GM12878 (cell line): Measurements from ENCODE around the gene HOXD12. TPM values are rescaled to one million over a fixed set of nuclear protein-coding genes. Genes with fewer than 3 reads are reported as not detected.

Experiments
- ATAC-seq: fragments of 200-7000 bp; cut with Tn5 transposase; 3 replicates; pipeline ENCODE4 v1.9.1; 2020; ENCODE audit warnings: mild to moderate bottlenecking, moderate library complexity
- BruUV-seq: library from RNA; stranded (reverse); fragments of 400-500 nt; replicated peaks from 2 replicates; lab custom pipeline; 2021; lab: Mats Ljungman, UMichigan
- CTCF ChIA-PET: fragments of 300-600 bp; sonication (Branson Sonifier 250); formaldehyde crosslinking; extraction: SDS; loops from one replicate; lab custom pipeline; 2021; ENCODE audit warnings: inconsistent platforms; lab: Yijun Ruan, JAX
- POLR2A ChIA-PET: fragments of 350-600 bp; formaldehyde crosslinking; extraction: SDS; loops from one replicate; lab custom pipeline; 2021; ENCODE audit warnings: inconsistent platforms; lab: Charles Lee
- RAD21 ChIA-PET: fragments of 300-600 bp; sonication (Branson Sonifier 250); formaldehyde crosslinking; loops from one replicate; lab custom pipeline; 2023; ENCODE audit warnings: antibody characterized with exemption; ENCODE audit not compliant: unreplicated experiment; lab: Charles Lee
- SMC1A ChIA-PET: fragments of 300-600 bp; sonication (Branson Sonifier 250); formaldehyde crosslinking; loops from one replicate; lab custom pipeline; 2023; ENCODE audit not compliant: unreplicated experiment, uncharacterized antibody; lab: Charles Lee
- DNase-seq: peaks from one replicate; pipeline ENCODE4 v3.0.0-alpha.2; 2011; ENCODE audit warnings: low read depth, low spot score
- FAIRE-seq: peaks from 3 replicates; lab custom pipeline; 2011; peaks lifted over from hg19 to GRCh38; lab: Jason Lieb, UNC
- H2AFZ ChIP-seq: 2 replicates; pipeline ENCODE4 v1.6.0; 2011; ENCODE audit warnings: low read depth, low read length, control low read depth; ENCODE audit not compliant: control insufficient read depth
- H3K27ac ChIP-seq: 2 replicates; pipeline ENCODE4 v1.5.1; 2011; ENCODE audit warnings: control low read depth; ENCODE audit not compliant: control insufficient read depth, insufficient read depth
- H3K27me3 ChIP-seq, 2 experiments: replicated peaks in 1 of 2; 2 replicates each; pipeline versions ENCODE4 v1.6.0 to v1.6.1; 2011; ENCODE audit warnings: low read length in 1 of 2; ENCODE audit not compliant: control insufficient read depth in 2 of 2, insufficient read depth in 2 of 2
- H3K36me3 ChIP-seq, 2 experiments: 2 replicates each; pipeline ENCODE4 v1.5.1; 2011; ENCODE audit warnings: low read length in 1 of 2; ENCODE audit not compliant: control insufficient read depth in 2 of 2, insufficient read depth in 2 of 2
- H3K4me1 ChIP-seq: 2 replicates; pipeline ENCODE4 v1.6.1; 2011; ENCODE audit warnings: mild to moderate bottlenecking, low read length, moderate library complexity, mixed read lengths; ENCODE audit not compliant: control insufficient read depth, insufficient read depth
- H3K4me2 ChIP-seq: 2 replicates; pipeline ENCODE4 v1.6.0; 2011; ENCODE audit warnings: control low read depth; ENCODE audit not compliant: control insufficient read depth, insufficient read depth
- H3K4me3 ChIP-seq: fragments of 200-600 bp; sonication (generic); 2 replicates; pipeline ENCODE4 v1.5.1; 2016
- H3K79me2 ChIP-seq: 2 replicates; pipeline ENCODE4 v1.6.0; 2011; ENCODE audit warnings: low read length; ENCODE audit not compliant: control insufficient read depth, insufficient read depth
- H3K9ac ChIP-seq: 2 replicates; pipeline ENCODE4 v1.8.0; 2011; ENCODE audit warnings: low read length, control low read depth, mixed read lengths; ENCODE audit not compliant: control insufficient read depth, insufficient read depth
- H3K9me3 ChIP-seq: replicated peaks from 3 replicates; pipeline ENCODE4 v1.5.1; 2011; ENCODE audit warnings: mild to moderate bottlenecking, low read length; ENCODE audit not compliant: control insufficient read depth, insufficient read depth
- H4K20me1 ChIP-seq: 2 replicates; pipeline ENCODE4 v1.6.0; 2011; ENCODE audit not compliant: control insufficient read depth, insufficient read depth
- CHD1 ChIP-seq: IDR thresholded peaks from 2 replicates; pipeline ENCODE4 v1.6.1; 2012; ENCODE audit warnings: low read depth, low read length, improper control_type of control experiment
- E2F8 ChIP-seq: fragments of 450-650 bp; IDR thresholded peaks from 2 replicates; pipeline ENCODE4 v1.6.1; 2018; ENCODE audit warnings: mild to moderate bottlenecking, low read depth, moderate library complexity; ENCODE audit not compliant: partially characterized antibody
- NFXL1 ChIP-seq: fragments of 450-650 bp; IDR thresholded peaks from 2 replicates; pipeline ENCODE4 v1.6.1; 2017; ENCODE audit warnings: antibody characterized with exemption, mild to moderate bottlenecking, borderline replicate concordance
- SREBF2 ChIP-seq: IDR thresholded peaks from 2 replicates; pipeline ENCODE4 v1.6.1; 2012; ENCODE audit warnings: mild to moderate bottlenecking, low read length
- TAF1 ChIP-seq: IDR thresholded peaks from 2 replicates; pipeline ENCODE4 v1.6.1; 2011; ENCODE audit warnings: mild to moderate bottlenecking, low read depth, low read length, borderline replicate concordance
- TBL1XR1 ChIP-seq: IDR thresholded peaks from 2 replicates; pipeline ENCODE4 v1.6.1; 2012; ENCODE audit warnings: low read depth, low read length, improper control_type of control experiment
- WGBS: methylation state at CpG from one replicate; pipeline ENCODE4 v1.1.6; 2016; ENCODE audit warnings: low lambda C conversion rate; ENCODE audit not compliant: insufficient replicate concordance, insufficient coverage; ENCODE audit errors: missing lambda C conversion rate; 5-methylcytosine and 5-hydroxymethylcytosine counted together
- in situ Hi-C: fragments of 300-500 bp; cut with MboI; formaldehyde crosslinking; loops from 9 replicates; pipeline ENCODE4 v1.14.3; 2018; ENCODE audit warnings: mixed read lengths
- intact Hi-C: fragments of 100-400 bp; cut with micrococcal nuclease; formaldehyde crosslinking; loops from one replicate; pipeline ENCODE4 v1.14.2; 2022; ENCODE audit not compliant: unreplicated experiment
- polyA plus RNA-seq, 11 experiments: library from polyadenylated mRNA; depleted of rRNA in 4 of 11; unstranded in 6 of 11; stranded (reverse) in 5 of 11; fragments of >200 nt; fragmentation: Nextera tagmentation in 4 of 11; fragmentation: Illumina TruSeq in 1 of 11; extraction: Ambion mirVana in 4 of 11; extraction: Trizol in 1 of 11; gene quantifications; 1 replicate in 1 of 11; 2 replicates in 10 of 11; pipeline versions ENCODE4 v1.2.1 to v1.2.3, GENCODE V29; 2011 to 2016; ENCODE audit warnings: inconsistent platforms in 2 of 11, missing spikeins in 2 of 11, low read depth in 1 of 11
- total RNA-seq, 4 experiments: library from RNA; depleted of rRNA in 3 of 4; stranded (reverse); fragments of >200 nt in 3 of 4; fragmentation: Illumina TruSeq in 1 of 4; extraction: Trizol in 1 of 4; gene quantifications; 2 replicates each; pipeline versions ENCODE4 v1.2.1 to v1.2.3, GENCODE V29; 2013 to 2021
- TF ChIP-seq, protein P1 (sequence below): fragments of 450-650 bp; IDR thresholded peaks from 2 replicates; pipeline ENCODE4 v1.6.1; 2017; ENCODE audit warnings: low read depth, mild to moderate bottlenecking, moderate library complexity

HOXD12 gene
- total and polyA plus RNA-seq, 10 of the 15 experiments (the other 5 are each of a cell fraction or from before 2014, with no cell fraction given): not detected

- intact Hi-C loops: no loop called here
- CTCF ChIA-PET: interaction anchor here (0.7 to 8.6 kb wide), 17 partner anchors 12 to 1010 kb away, joined by 3 to 157 read pairs (median 10); no protein-coding TSS in a partner anchor
Measured at GRCh38 chr2:176138923-176139660, 39.5 kb downstream of the HOXD12 start.

More at GRCh38 chr2:176138923-176139660, 39.5 kb downstream of the HOXD12 start:
- FAIRE-seq: no peak
- Histone ChIP-seq H4K20me1 (no peaks in the 10 kb centered on the region), H3K4me2 (no peak overlapping the region), H3K4me3 (no peak overlapping the region), H3K9me3 (no peaks in the 10 kb centered on the region; the same call in 2 of the 3 replicates), H3K4me1 (no peaks in the 10 kb centered on the region), H3K9ac (no peak overlapping the region), H3K36me3 (no peaks in the 10 kb centered on the region), H2AFZ (no peak overlapping the region), H3K79me2 (no peaks in the 10 kb centered on the region), H3K27me3 (peaks cover 2 to 11% of the 10 kb centered on the region in 2 experiments), H3K27ac (no peak overlapping the region)
- RAD21 ChIA-PET: interaction anchor here (0.8 to 3.7 kb wide), 7 partner anchors 13 to 498 kb away, joined by 3 to 76 read pairs (median 4); no protein-coding TSS in a partner anchor
- 42% methylated on average over 28 of the region's 28 CpGs for WGBS
- POLR2A ChIA-PET: no interaction called here
- ATAC-seq: no peak
- BruUV-seq: no TSS peak
- DNase-seq: no peak
- SMC1A ChIA-PET: interaction anchor here (1.1 to 5.3 kb wide), 7 partner anchors 11 to 1009 kb away, joined by 3 to 58 read pairs (median 12); no protein-coding TSS in a partner anchor
- TF ChIP-seq NFXL1 (no peak), CHD1 (no peak), E2F8 (no peak), TAF1 (no peak), SREBF2 (no peak), TBL1XR1 (no peak)
- TF ChIP-seq, protein P1, sequence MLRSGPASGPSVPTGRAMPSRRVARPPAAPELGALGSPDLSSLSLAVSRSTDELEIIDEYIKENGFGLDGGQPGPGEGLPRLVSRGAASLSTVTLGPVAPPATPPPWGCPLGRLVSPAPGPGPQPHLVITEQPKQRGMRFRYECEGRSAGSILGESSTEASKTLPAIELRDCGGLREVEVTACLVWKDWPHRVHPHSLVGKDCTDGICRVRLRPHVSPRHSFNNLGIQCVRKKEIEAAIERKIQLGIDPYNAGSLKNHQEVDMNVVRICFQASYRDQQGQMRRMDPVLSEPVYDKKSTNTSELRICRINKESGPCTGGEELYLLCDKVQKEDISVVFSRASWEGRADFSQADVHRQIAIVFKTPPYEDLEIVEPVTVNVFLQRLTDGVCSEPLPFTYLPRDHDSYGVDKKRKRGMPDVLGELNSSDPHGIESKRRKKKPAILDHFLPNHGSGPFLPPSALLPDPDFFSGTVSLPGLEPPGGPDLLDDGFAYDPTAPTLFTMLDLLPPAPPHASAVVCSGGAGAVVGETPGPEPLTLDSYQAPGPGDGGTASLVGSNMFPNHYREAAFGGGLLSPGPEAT: no peak
- in situ Hi-C loops: loop anchor here (25.0 kb wide), 1 partner anchor 1198 kb away; no protein-coding TSS in a partner anchor
